Pancreas (tissue), 10 donors: ENCODE data around the gene THRA. TPM values are rescaled to one million over a fixed set of nuclear protein-coding genes. Genes with fewer than 3 reads are reported as not detected.

Experiments
- ATAC-seq, 4 donors: fragments of 200-7000 bp; cut with Tn5 transposase; one replicate each; pipeline versions ENCODE4 v1.8.0 to v1.9.1; 2020; ENCODE audit warnings: mild to moderate bottlenecking in 4 of 4, moderate library complexity in 4 of 4
- DNase-seq, 6 donors: peaks; one replicate each; pipeline ENCODE4 v3.0.0-alpha.2; 2020
- FAIRE-seq: peaks from 2 replicates; lab custom pipeline; 2012; peaks lifted over from hg19 to GRCh38; lab: Jason Lieb, UNC
- H3K27ac ChIP-seq, 4 donors: fragments of 200-600 bp; sonication (generic); 1 replicate in 3 of 4; 2 replicates in 1 of 4; pipeline versions ENCODE4 v1.5.0 to v1.8.0; 2020
- H3K27me3 ChIP-seq, 4 donors: fragments of 200-600 bp; one replicate each; pipeline ENCODE4 v1.8.0; 2021
- H3K36me3 ChIP-seq, 3 donors: fragments of 200-600 bp; sonication (generic) in 1 of 3; one replicate each; pipeline versions ENCODE4 v1.5.0 to v1.8.0; 2020 to 2021
- H3K4me1 ChIP-seq, 3 donors: fragments of 200-600 bp; one replicate each; pipeline ENCODE4 v1.8.0; 2021
- H3K4me3 ChIP-seq, 4 donors: fragments of 200-600 bp; sonication (generic) in 2 of 4; one replicate each; pipeline versions ENCODE4 v1.5.0 to v1.8.0; 2020 to 2021
- H3K9me3 ChIP-seq, 4 donors: fragments of 200-600 bp; one replicate each; pipeline ENCODE4 v1.8.0; 2021
- whole genome bisulfite sequencing, 2 donors: extraction: QIAGEN DNeasy Blood & Tissue Kit; methylation state at CpG; one replicate each; pipeline ENCODE4 v1.1.7; 2013; 5-methylcytosine and 5-hydroxymethylcytosine counted together
- intact Hi-C, 3 donors: fragments of 100-400 bp; cut with DNase I; formaldehyde crosslinking; loops; one replicate each; pipeline versions ENCODE4 v1.11.1 to v1.14.2; 2022
- polyA plus RNA-seq, 2 donors: library from polyadenylated mRNA; stranded (reverse); fragments of 200-250 nt; gene quantifications; one replicate each; pipeline ENCODE4 v1.2.3, GENCODE V29; 2013
- total RNA-seq, 6 donors: library from RNA; stranded (reverse); fragmentation: NEBNext Ultra II Directional in 4 of 6; extraction: Animal tissue kit (Norgen Biotek cat#: 25700) in 4 of 6; gene quantifications; one replicate each; pipeline versions ENCODE4 v1.2.1 to v1.2.4, GENCODE V29; 2021 to 2023
- TF ChIP-seq, protein P1 (sequence below), 4 donors: fragments of 200-600 bp; sonication (generic) in 3 of 4; IDR thresholded peaks; one replicate each; pipeline versions ENCODE4 v1.5.0 to v1.8.0; 2021; ENCODE audit warnings: antibody characterized with exemption in 4 of 4
- donor health status: healthy with polysubstance abuse.
- donor health status: DM: no; HTN: no; CAD: no; lungs with moderate emphysema.
- donor health status: DM: no; HTN: no; CAD: no.
- donor health status: control.
- donor health status: control.
- donor health status: Bipolar disorder and iron deficiency.
- donor health status: DM: yes; HTN: yes; CAD: no.
- donor health status: DM: no; HTN: no; CAD: no.
- donor health status: DM: no; HTN: no; CAD: no.
- donor health status: DM: yes; HTN: yes; CAD: no.

Gene THRA
- total and polyA plus RNA-seq, 8 donors, result 13.8 to 35.7 (median 22.6) TPM

DNA sequence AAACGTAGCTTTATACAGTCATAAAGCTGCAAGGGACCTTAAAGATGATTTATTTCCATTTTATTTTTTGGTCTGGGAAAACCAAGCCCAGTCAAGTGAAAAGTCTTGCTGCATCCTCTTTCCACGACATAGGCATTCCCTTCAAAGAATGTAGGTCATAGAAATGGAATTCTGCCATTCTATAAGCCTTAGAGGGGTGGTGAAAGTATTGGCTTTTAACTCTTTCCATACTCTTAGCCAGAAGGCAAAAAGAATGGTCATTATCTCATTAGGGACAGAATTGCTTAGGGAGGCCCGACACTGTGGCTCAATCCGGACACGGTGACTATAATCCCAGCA, 51.1 kb downstream of the THRA start:
- FAIRE-seq (no peak), ATAC-seq (no peak), DNase-seq (no peak)
- Histone ChIP-seq H3K4me1 (peaks cover 52 to 58% (median 54%) of the 10 kb centered on the region in 3 donors), H3K27me3 (no peaks in the 10 kb centered on the region), H3K27ac (peak overlapping the region; percentile 67 to 93 (median 88)), H3K36me3 (no peaks in the 10 kb centered on the region), H3K4me3 (peak overlapping the region in 2 of 4 donors; percentile 31 to 40), H3K9me3 (no peaks in the 10 kb centered on the region)
- intact Hi-C loops, result loop anchor here in 2 of 3 donors (5.0 to 10.0 kb wide), 2 partner anchors 51 to 53 kb away; no protein-coding TSS in a partner anchor
- TF ChIP-seq, protein P1, sequence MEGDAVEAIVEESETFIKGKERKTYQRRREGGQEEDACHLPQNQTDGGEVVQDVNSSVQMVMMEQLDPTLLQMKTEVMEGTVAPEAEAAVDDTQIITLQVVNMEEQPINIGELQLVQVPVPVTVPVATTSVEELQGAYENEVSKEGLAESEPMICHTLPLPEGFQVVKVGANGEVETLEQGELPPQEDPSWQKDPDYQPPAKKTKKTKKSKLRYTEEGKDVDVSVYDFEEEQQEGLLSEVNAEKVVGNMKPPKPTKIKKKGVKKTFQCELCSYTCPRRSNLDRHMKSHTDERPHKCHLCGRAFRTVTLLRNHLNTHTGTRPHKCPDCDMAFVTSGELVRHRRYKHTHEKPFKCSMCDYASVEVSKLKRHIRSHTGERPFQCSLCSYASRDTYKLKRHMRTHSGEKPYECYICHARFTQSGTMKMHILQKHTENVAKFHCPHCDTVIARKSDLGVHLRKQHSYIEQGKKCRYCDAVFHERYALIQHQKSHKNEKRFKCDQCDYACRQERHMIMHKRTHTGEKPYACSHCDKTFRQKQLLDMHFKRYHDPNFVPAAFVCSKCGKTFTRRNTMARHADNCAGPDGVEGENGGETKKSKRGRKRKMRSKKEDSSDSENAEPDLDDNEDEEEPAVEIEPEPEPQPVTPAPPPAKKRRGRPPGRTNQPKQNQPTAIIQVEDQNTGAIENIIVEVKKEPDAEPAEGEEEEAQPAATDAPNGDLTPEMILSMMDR (IDR thresholded peaks at IDR 0.05), result no peak
- 37 to 41% methylated on average over 5 of the region's 5 CpGs for WGBS, 2 donors

- ATAC-seq, result no peak
Measured at GRCh38 chr17:40115101-40115436, 52.3 kb downstream of the THRA start.

GRCh38 chr17:40121181-40122135, 58.7 kb downstream of the THRA start, which contains the start of gene MSL1:
Gene MSL1, plus strand, starts transcription at chr17:40121971. Its CDS starts 642 bp downstream, at chr17:40122613.
- FAIRE-seq (no peak), ATAC-seq (peak; percentile 79 to 91 (median 84)), DNase-seq (peak; percentile 84 to 96 (median 88))
- H3K27me3 ChIP-seq, result no peaks in the 10 kb centered on the region
- peaks cover 0 to 13% (median 6%) of the 10 kb centered on the region in 3 donors for H3K4me1 ChIP-seq
- TF ChIP-seq, protein P1 (IDR thresholded peaks at IDR 0.05), result no peak
- intact Hi-C loops, result loop anchor here in 1 of 3 donors (10.0 kb wide), 1 partner anchor 57 kb away; the partner anchor contains the start of gene THRA
- peak within 1 kb of the TSS; percentile 79 to 100 (median 96) for H3K4me3 ChIP-seq
- H3K36me3 ChIP-seq, result peaks cover 0 to 4% (median 0%) of the 10 kb centered on the region in 3 donors
- no peaks in the 10 kb centered on the region for H3K9me3 ChIP-seq
- 1 to 2% methylated on average over 56 to 77 of the region's 82 CpGs for WGBS, 2 donors
- peak within 1 kb of the TSS; percentile 77 to 94 (median 86) for H3K27ac ChIP-seq

More at GRCh38 chr17:40115101-40115436, 52.3 kb downstream of the THRA start:
- no peaks in the 10 kb centered on the region for H3K9me3 ChIP-seq
- DNase-seq (no peak), FAIRE-seq (no peak)
- WGBS, 2 donors, result 17 to 32% methylated on average over 2 of the region's 2 CpGs
- H3K4me3 ChIP-seq, result no peak overlapping the region
- no peaks in the 10 kb centered on the region for H3K36me3 ChIP-seq
- no peaks in the 10 kb centered on the region for H3K27me3 ChIP-seq
- intact Hi-C loops, result loop anchor here in 1 of 3 donors (10.0 kb wide), 1 partner anchor 50 kb away; no protein-coding TSS in a partner anchor
- H3K27ac ChIP-seq, result peak overlapping the region; percentile 67 to 93 (median 88)
- TF ChIP-seq, protein P1 (IDR thresholded peaks at IDR 0.05), result no peak
- peaks cover 43 to 50% (median 46%) of the 10 kb centered on the region in 3 donors for H3K4me1 ChIP-seq

GRCh38 chr17:40122136-40122998, 59.6 kb downstream of the THRA start:
- intact Hi-C loops, result loop anchor here in 1 of 3 donors (10.0 kb wide), 1 partner anchor 58 kb away; the partner anchor contains the start of gene THRA
- DNase-seq (peak in 5 of 6 donors; percentile 62 to 89 (median 73)), ATAC-seq (peak; percentile 49 to 64 (median 62)), FAIRE-seq (no peak)
- H3K9me3 ChIP-seq, result no peaks in the 10 kb centered on the region
- peaks cover 0 to 13% (median 6%) of the 10 kb centered on the region in 3 donors for H3K4me1 ChIP-seq
- no peaks in the 10 kb centered on the region for H3K27me3 ChIP-seq
- peak overlapping the region; percentile 77 to 94 (median 86) for H3K27ac ChIP-seq
- H3K36me3 ChIP-seq, result peaks cover 0 to 13% (median 0%) of the 10 kb centered on the region in 3 donors
- TF ChIP-seq, protein P1 (IDR thresholded peaks at IDR 0.05), result no peak
- peak overlapping the region; percentile 79 to 100 (median 96) for H3K4me3 ChIP-seq
- WGBS, 2 donors, result 0% methylated on average over 52 to 91 of the region's 97 CpGs
